CD14-positive monocyte (primary cell): ENCODE data around the gene PHF12. TPM values are rescaled to one million over a fixed set of nuclear protein-coding genes. Genes with fewer than 3 reads are reported as not detected.
A peak's percentile ranks its signal among the peaks of the same experiment; 100 is the strongest.

Experiments
- DNase-seq, 3 donors: peaks; one replicate each; pipeline ENCODE4 v3.0.0-alpha.2; 2011 to 2022
- H2AFZ ChIP-seq: 2 replicates; pipeline ENCODE4 v1.6.0; 2012; ENCODE audit warnings: mild to moderate bottlenecking, low read depth, low read length, inconsistent platforms; ENCODE audit not compliant: insufficient read depth, poor library complexity, severe bottlenecking
- H3K27ac ChIP-seq, 2 donors: 1 replicate in 1 of 2; 2 replicates in 1 of 2; pipeline ENCODE4 v1.5.1; 2012 to 2013; ENCODE audit warnings: low read length in 2 of 2, control low read depth in 1 of 2, inconsistent platforms in 1 of 2, low read depth in 1 of 2, mild to moderate bottlenecking in 1 of 2
- H3K27me3 ChIP-seq, 2 donors: one replicate each; pipeline versions ENCODE4 v1.6.0 to v1.6.1; 2011 to 2013; ENCODE audit warnings: low read length in 2 of 2; ENCODE audit not compliant: control insufficient read depth in 2 of 2, insufficient read depth in 2 of 2
- H3K36me3 ChIP-seq, 2 donors: replicated peaks in 1 of 2; 1 replicate in 1 of 2; 2 replicates in 1 of 2; pipeline versions ENCODE4 v1.5.1 to v1.6.1; 2012 to 2013; ENCODE audit warnings: low read length in 2 of 2, control low read depth in 1 of 2, inconsistent platforms in 1 of 2, mild to moderate bottlenecking in 1 of 2; ENCODE audit not compliant: insufficient read depth in 2 of 2, control insufficient read depth in 1 of 2
- H3K4me1 ChIP-seq, 2 donors: 1 replicate in 1 of 2; 2 replicates in 1 of 2; pipeline versions ENCODE4 v1.5.1 to v1.6.1; 2012 to 2013; ENCODE audit warnings: low read length in 2 of 2, control low read depth in 1 of 2, inconsistent platforms in 1 of 2, mild to moderate bottlenecking in 1 of 2, moderate library complexity in 1 of 2; ENCODE audit not compliant: insufficient read depth in 2 of 2, control insufficient read depth in 1 of 2
- H3K4me2 ChIP-seq: replicated peaks from 2 replicates; pipeline ENCODE3; 2012; ENCODE audit warnings: low read length, moderate library complexity, mild to moderate bottlenecking; ENCODE audit not compliant: poor library complexity, severe bottlenecking; ENCODE audit errors: extremely low read depth
- H3K4me3 ChIP-seq, 3 experiments: fragments of 200-600 bp in 1 of 3; sonication (generic) in 1 of 3; replicated peaks in 1 of 3; 1 replicate in 2 of 3; 2 replicates in 1 of 3; pipeline ENCODE4 v1.5.1; 2011 to 2013; ENCODE audit warnings: low read length in 3 of 3, mild to moderate bottlenecking in 3 of 3, control low read depth in 2 of 3, low read depth in 2 of 3, inconsistent platforms in 1 of 3, moderate library complexity in 1 of 3
- H3K79me2 ChIP-seq: 2 replicates; pipeline ENCODE4 v1.6.0; 2012; ENCODE audit warnings: mild to moderate bottlenecking, control low read depth, inconsistent platforms, low read length, moderate library complexity; ENCODE audit not compliant: insufficient read depth
- H3K9ac ChIP-seq: 2 replicates; pipeline ENCODE4 v1.6.0; 2017; ENCODE audit warnings: low read length, mild to moderate bottlenecking; ENCODE audit not compliant: insufficient read depth, poor library complexity, severe bottlenecking
- H3K9me3 ChIP-seq, 2 donors: replicated peaks in 1 of 2; 1 replicate in 1 of 2; 2 replicates in 1 of 2; pipeline versions ENCODE4 v1.5.1 to v1.6.1; 2012 to 2013; ENCODE audit warnings: low read length in 2 of 2, control low read depth in 1 of 2; ENCODE audit not compliant: control insufficient read depth in 1 of 2, insufficient read depth in 1 of 2
- H4K20me1 ChIP-seq: 2 replicates; pipeline ENCODE4 v1.6.0; 2012; ENCODE audit warnings: mild to moderate bottlenecking, low read length, control low read depth, moderate library complexity; ENCODE audit not compliant: insufficient read depth
- H3K27ac Mint-ChIP-seq, 7 donors: one replicate each; pipeline ENCODE4 v1.8.0; 2020; ENCODE audit warnings: mild to moderate bottlenecking in 7 of 7, mixed read lengths in 7 of 7, moderate library complexity in 6 of 7, inconsistent platforms in 2 of 7
- H3K27me3 Mint-ChIP-seq, 3 donors: one replicate each; pipeline ENCODE4 v1.8.0; 2021 to 2022; ENCODE audit warnings: low read depth in 3 of 3, mild to moderate bottlenecking in 3 of 3, mixed read lengths in 3 of 3, moderate library complexity in 3 of 3, inconsistent platforms in 1 of 3
- H3K36me3 Mint-ChIP-seq, 2 donors: one replicate each; pipeline ENCODE4 v1.8.0; 2020; ENCODE audit warnings: mixed read lengths in 2 of 2, inconsistent platforms in 1 of 2, mild to moderate bottlenecking in 1 of 2
- H3K4me1 Mint-ChIP-seq: one replicate; pipeline ENCODE4 v1.8.0; 2020; ENCODE audit warnings: mild to moderate bottlenecking, mixed read lengths
- H3K4me3 Mint-ChIP-seq, 2 donors: one replicate each; pipeline ENCODE4 v1.8.0; 2020; ENCODE audit warnings: mild to moderate bottlenecking in 2 of 2, mixed read lengths in 2 of 2, moderate library complexity in 1 of 2
- H3K9me3 Mint-ChIP-seq, 7 donors: one replicate each; pipeline ENCODE4 v1.8.0; 2020 to 2022; ENCODE audit warnings: mixed read lengths in 7 of 7, mild to moderate bottlenecking in 6 of 7, moderate library complexity in 6 of 7, inconsistent platforms in 2 of 7
- WGBS: methylation state at CpG from one replicate; pipeline ENCODE4 v1.1.5; 2013; ENCODE audit warnings: missing lambda C conversion rate; ENCODE audit not compliant: insufficient coverage; 5-methylcytosine and 5-hydroxymethylcytosine counted together
- intact Hi-C, 2 donors: fragments of 100-400 bp; cut with micrococcal nuclease; formaldehyde crosslinking; loops; one replicate each; pipeline versions ENCODE4 v1.15.0 to v1.15.1; 2023
- polyA plus RNA-seq, 3 donors: library from polyadenylated mRNA; depleted of rRNA in 1 of 3; unstranded in 2 of 3; stranded (reverse) in 1 of 3; fragments of 300-500 nt in 2 of 3; fragments of >200 nt in 1 of 3; fragmentation: Illumina TruSeq in 2 of 3; gene quantifications; 1 replicate in 2 of 3; 2 replicates in 1 of 3; pipeline ENCODE4 v1.2.3, GENCODE V29; 2012 to 2021
- TF ChIP-seq, protein P1 (sequence below): fragments of 200-600 bp; IDR thresholded peaks from one replicate; pipeline ENCODE4 v1.8.0; 2022; ENCODE audit warnings: antibody characterized with exemption, mild to moderate bottlenecking

The PHF12 gene
- polyA plus RNA-seq, 3 donors = 1.4 to 62.5 (median 2.5) TPM

GRCh38 chr17:28867276-28867675, 84.0 kb downstream of the PHF12 start:
- 80% methylated on average over 1 of the region's 7 CpGs for WGBS
- no peak overlapping the region for H3K27ac Mint-ChIP-seq
- TF ChIP-seq, protein P1, sequence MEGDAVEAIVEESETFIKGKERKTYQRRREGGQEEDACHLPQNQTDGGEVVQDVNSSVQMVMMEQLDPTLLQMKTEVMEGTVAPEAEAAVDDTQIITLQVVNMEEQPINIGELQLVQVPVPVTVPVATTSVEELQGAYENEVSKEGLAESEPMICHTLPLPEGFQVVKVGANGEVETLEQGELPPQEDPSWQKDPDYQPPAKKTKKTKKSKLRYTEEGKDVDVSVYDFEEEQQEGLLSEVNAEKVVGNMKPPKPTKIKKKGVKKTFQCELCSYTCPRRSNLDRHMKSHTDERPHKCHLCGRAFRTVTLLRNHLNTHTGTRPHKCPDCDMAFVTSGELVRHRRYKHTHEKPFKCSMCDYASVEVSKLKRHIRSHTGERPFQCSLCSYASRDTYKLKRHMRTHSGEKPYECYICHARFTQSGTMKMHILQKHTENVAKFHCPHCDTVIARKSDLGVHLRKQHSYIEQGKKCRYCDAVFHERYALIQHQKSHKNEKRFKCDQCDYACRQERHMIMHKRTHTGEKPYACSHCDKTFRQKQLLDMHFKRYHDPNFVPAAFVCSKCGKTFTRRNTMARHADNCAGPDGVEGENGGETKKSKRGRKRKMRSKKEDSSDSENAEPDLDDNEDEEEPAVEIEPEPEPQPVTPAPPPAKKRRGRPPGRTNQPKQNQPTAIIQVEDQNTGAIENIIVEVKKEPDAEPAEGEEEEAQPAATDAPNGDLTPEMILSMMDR = no peak
- Histone ChIP-seq H3K27ac (no peak overlapping the region), H3K4me2 (no peak overlapping the region), H3K9me3 (no peaks in the 10 kb centered on the region), H3K27me3 (no peaks in the 10 kb centered on the region), H3K79me2 (no peaks in the 10 kb centered on the region), H3K36me3 (no peaks in the 10 kb centered on the region), H3K9ac (no peak overlapping the region), H2AFZ (no peak overlapping the region), H4K20me1 (no peaks in the 10 kb centered on the region), H3K4me1 (peaks cover 3 to 9% of the 10 kb centered on the region in 2 donors), H3K4me3 (no peak overlapping the region)
- intact Hi-C loops = no loop called here
- peaks cover 10% of the 10 kb centered on the region for H3K4me1 Mint-ChIP-seq
- DNase-seq = no peak
- H3K36me3 Mint-ChIP-seq = no peaks in the 10 kb centered on the region
- H3K9me3 Mint-ChIP-seq = no peaks in the 10 kb centered on the region
- H3K27me3 Mint-ChIP-seq = peaks cover 0 to 3% (median 2%) of the 10 kb centered on the region in 3 donors
- H3K4me3 Mint-ChIP-seq = no peak overlapping the region

- Mint-ChIP-seq H3K27me3 (peaks cover 0 to 3% (median 2%) of the 10 kb centered on the region in 3 donors), H3K4me3 (peak overlapping the region in 1 of 2 donors; percentile 17), H3K9me3 (no peaks in the 10 kb centered on the region), H3K4me1 (peaks cover 10% of the 10 kb centered on the region), H3K36me3 (peaks cover 0 to 7% of the 10 kb centered on the region in 2 donors), H3K27ac (peak overlapping the region in 1 of 7 donors; percentile 21)
- H3K4me2 ChIP-seq = no peak overlapping the region
- 84% methylated on average over 9 of the region's 13 CpGs for WGBS
- no peaks in the 10 kb centered on the region for H3K9me3 ChIP-seq
- no peaks in the 10 kb centered on the region for H3K27me3 ChIP-seq
- peak overlapping the region; percentile 62 for H2AFZ ChIP-seq
- H3K4me1 ChIP-seq = peaks cover 3 to 9% of the 10 kb centered on the region in 2 donors
- H3K27ac ChIP-seq = no peak overlapping the region
- peak; percentile 23 to 34 (median 29) for DNase-seq
- no peak overlapping the region for H3K9ac ChIP-seq
- no peaks in the 10 kb centered on the region for H4K20me1 ChIP-seq
- H3K36me3 ChIP-seq = peaks cover 2 to 5% of the 10 kb centered on the region in 2 donors
- no peak overlapping the region for H3K4me3 ChIP-seq
- TF ChIP-seq, protein P1 = no peak
- H3K79me2 ChIP-seq = no peaks in the 10 kb centered on the region
- intact Hi-C loops = no loop called here
Observed at GRCh38 chr17:28865946-28866752, 85.2 kb downstream of the PHF12 start.
